GM12874 (cell line): ENCODE results near the gene CDKAL1.

Experiments used
- CTCF ChIP-seq: IDR thresholded peaks from 2 replicates; pipeline ENCODE4 v1.5.1; 2011; ENCODE audit warnings: low read depth, mild to moderate bottlenecking, control low read depth, low read length, moderate library complexity; ENCODE audit not compliant: insufficient read depth

The CDKAL1 gene

GRCh38 chr6:21256197-21256596 is 721.9 kb downstream of the CDKAL1 start:
- no peak for TF ChIP-seq CTCF

- TF ChIP-seq CTCF, result no peak
These were observed 722.9 kb downstream of the CDKAL1 start for GRCh38 chr6:21257125-21257524.

GRCh38 chr6:21258665-21259064 is 724.4 kb downstream of the CDKAL1 start:
- TF ChIP-seq CTCF, result no peak

GRCh38 chr6:21259660-21260059 is 725.4 kb downstream of the CDKAL1 start:
- no peak for TF ChIP-seq CTCF

GRCh38 chr6:21262504-21262903 is 728.2 kb downstream of the CDKAL1 start:
- TF ChIP-seq CTCF, result no peak

- TF ChIP-seq CTCF, result no peak
These were observed 729.5 kb downstream of the CDKAL1 start for GRCh38 chr6:21263531-21264287.

GRCh38 chr6:21264288-21265033 is 730.2 kb downstream of the CDKAL1 start:
- no peak for TF ChIP-seq CTCF
